Gastroesophageal sphincter (tissue), 3 donors: ENCODE data around the gene MYH8.

Experiments used
- CTCF ChIP-seq, 4 experiments: fragments of 200-600 bp in 2 of 4; fragments of 450-650 bp in 2 of 4; sonication (generic) in 1 of 4; IDR thresholded peaks; one replicate each; pipeline ENCODE4 v1.5.1; 2017 to 2019; ENCODE audit warnings: antibody characterized with exemption in 4 of 4, mild to moderate bottlenecking in 2 of 4, moderate library complexity in 2 of 4
- EP300 ChIP-seq: sonication (generic); formaldehyde crosslinking; IDR thresholded peaks from one replicate; pipeline ENCODE4 v1.6.1; 2017; ENCODE audit warnings: antibody characterized with exemption, mild to moderate bottlenecking
- POLR2A ChIP-seq, 2 donors: fragments of 450-650 bp; IDR thresholded peaks; one replicate each; pipeline ENCODE4 v1.6.1; 2017; ENCODE audit warnings: antibody characterized with exemption in 2 of 2, mild to moderate bottlenecking in 2 of 2, moderate library complexity in 1 of 2

- TF ChIP-seq CTCF (IDR thresholded peaks at IDR 0.05) = no peak
- TF ChIP-seq EP300 = no peak
- TF ChIP-seq POLR2A (IDR thresholded peaks at IDR 0.05) = no peak
Observed at GRCh38 chr17:10344816-10345215, 76.9 kb downstream of the MYH8 start.
